Esophagus muscularis mucosa (tissue), 4 donors: ENCODE results near the gene PLEKHG3.

Experiments used
- CTCF ChIP-seq, 3 experiments: fragments of 200-600 bp in 2 of 3; fragments of 450-650 bp in 1 of 3; sonication (generic) in 2 of 3; IDR thresholded peaks; one replicate each; pipeline ENCODE4 v1.5.1; 2017 to 2019; ENCODE audit warnings: antibody characterized with exemption in 3 of 3, mild to moderate bottlenecking in 2 of 3, moderate library complexity in 1 of 3
- EP300 ChIP-seq: sonication (generic); formaldehyde crosslinking; IDR thresholded peaks from one replicate; pipeline ENCODE4 v1.6.1; 2017; ENCODE audit warnings: antibody characterized with exemption
- POLR2AphosphoS5 ChIP-seq, 2 donors: sonication (generic); formaldehyde crosslinking; IDR thresholded peaks; one replicate each; pipeline ENCODE4 v1.6.1; 2017; ENCODE audit warnings: antibody characterized with exemption in 2 of 2

GRCh38 chr14:64758691-64759554 is 54.7 kb downstream of the PLEKHG3 start:
- TF ChIP-seq POLR2AphosphoS5 (IDR thresholded peaks at IDR 0.05), result no peak
- no peak for TF ChIP-seq CTCF (IDR thresholded peaks at IDR 0.05)
- no peak for TF ChIP-seq EP300
